ENCODE results near the gene TAF1C. TPM values are rescaled to one million over a fixed set of nuclear protein-coding genes. Genes with fewer than 3 reads are reported as not detected.

TAF1C gene
- total RNA-seq, 1 experiment from 2014 or later: 51.9 TPM

- peak; percentile 81 for DNase-seq
- H3K36me3 ChIP-seq (replicated peaks; ENCODE audit: control insufficient read depth, insufficient read depth, low read length): no peaks in the 10 kb centered on the region
- H3K4me3 ChIP-seq (ENCODE audit: insufficient read depth, low read depth, low read length): no peak overlapping the region
- H3K27me3 ChIP-seq (ENCODE audit: control insufficient read depth, insufficient read depth, low read length): no peaks in the 10 kb centered on the region
Measured at GRCh38 chr16:84199097-84199496, 12.2 kb upstream of the TAF1C start.

GRCh38 chr16:84198401-84198800 is 11.5 kb upstream of the TAF1C start:
- H3K27me3 ChIP-seq (ENCODE audit: control insufficient read depth, insufficient read depth, low read length): no peaks in the 10 kb centered on the region

GRCh38 chr16:84197466-84198128 is 10.7 kb upstream of the TAF1C start:
- no peaks in the 10 kb centered on the region for H3K36me3 ChIP-seq (replicated peaks; ENCODE audit: control insufficient read depth, insufficient read depth, low read length)
- H3K4me3 ChIP-seq (ENCODE audit: insufficient read depth, low read depth, low read length): no peak overlapping the region
- H3K27me3 ChIP-seq (ENCODE audit: control insufficient read depth, insufficient read depth, low read length): no peaks in the 10 kb centered on the region
- no peak for DNase-seq

More at GRCh38 chr16:84198401-84198800, 11.5 kb upstream of the TAF1C start:
- Histone ChIP-seq H3K4me3 (ENCODE audit: insufficient read depth, low read depth, low read length) (no peak overlapping the region), H3K36me3 (replicated peaks; ENCODE audit: control insufficient read depth, insufficient read depth, low read length) (no peaks in the 10 kb centered on the region)
- DNase-seq: no peak

- DNase-seq: peak; percentile 79
- Histone ChIP-seq H3K27me3 (ENCODE audit: control insufficient read depth, insufficient read depth, low read length) (no peaks in the 10 kb centered on the region), H3K36me3 (replicated peaks; ENCODE audit: control insufficient read depth, insufficient read depth, low read length) (no peaks in the 10 kb centered on the region), H3K4me3 (ENCODE audit: insufficient read depth, low read depth, low read length) (no peak overlapping the region)
Measured at GRCh38 chr16:84196727-84197394, 10.0 kb upstream of the TAF1C start.

GRCh38 chr16:84196101-84196500 is 9.2 kb upstream of the TAF1C start:
- DNase-seq: peak; percentile 56
- Histone ChIP-seq H3K4me3 (ENCODE audit: insufficient read depth, low read depth, low read length) (no peak overlapping the region), H3K36me3 (replicated peaks; ENCODE audit: control insufficient read depth, insufficient read depth, low read length) (no peaks in the 10 kb centered on the region), H3K27me3 (ENCODE audit: control insufficient read depth, insufficient read depth, low read length) (no peaks in the 10 kb centered on the region)

GRCh38 chr16:84195201-84196093 is 8.6 kb upstream of the TAF1C start:
- Histone ChIP-seq H3K4me3 (ENCODE audit: insufficient read depth, low read depth, low read length) (no peak overlapping the region), H3K27me3 (ENCODE audit: control insufficient read depth, insufficient read depth, low read length) (no peaks in the 10 kb centered on the region), H3K36me3 (replicated peaks; ENCODE audit: control insufficient read depth, insufficient read depth, low read length) (no peaks in the 10 kb centered on the region)
- peak; percentile 64 for DNase-seq

- peak; percentile 60 for DNase-seq
- Histone ChIP-seq H3K27me3 (ENCODE audit: control insufficient read depth, insufficient read depth, low read length) (no peaks in the 10 kb centered on the region), H3K36me3 (replicated peaks; ENCODE audit: control insufficient read depth, insufficient read depth, low read length) (no peaks in the 10 kb centered on the region), H3K4me3 (ENCODE audit: insufficient read depth, low read depth, low read length) (no peak overlapping the region)
Measured at GRCh38 chr16:84194470-84195200, 7.8 kb upstream of the TAF1C start.

GRCh38 chr16:84194018-84194417 is 7.2 kb upstream of the TAF1C start:
- no peak for DNase-seq
- Histone ChIP-seq H3K36me3 (replicated peaks; ENCODE audit: control insufficient read depth, insufficient read depth, low read length) (no peaks in the 10 kb centered on the region), H3K4me3 (ENCODE audit: insufficient read depth, low read depth, low read length) (no peak overlapping the region), H3K27me3 (ENCODE audit: control insufficient read depth, insufficient read depth, low read length) (no peaks in the 10 kb centered on the region)

- no peaks in the 10 kb centered on the region for H3K27me3 ChIP-seq (ENCODE audit: control insufficient read depth, insufficient read depth, low read length)
- no peak overlapping the region for H3K4me3 ChIP-seq (ENCODE audit: insufficient read depth, low read depth, low read length)
- DNase-seq: no peak
- no peaks in the 10 kb centered on the region for H3K36me3 ChIP-seq (replicated peaks; ENCODE audit: control insufficient read depth, insufficient read depth, low read length)
Measured at GRCh38 chr16:84193480-84193879, 6.6 kb upstream of the TAF1C start.

GRCh38 chr16:84191466-84191865 is 4.6 kb upstream of the TAF1C start:
- no peak overlapping the region for H3K4me3 ChIP-seq (ENCODE audit: insufficient read depth, low read depth, low read length)
- no peak for DNase-seq
- H3K36me3 ChIP-seq (replicated peaks; ENCODE audit: control insufficient read depth, insufficient read depth, low read length): no peaks in the 10 kb centered on the region
- H3K27me3 ChIP-seq (ENCODE audit: control insufficient read depth, insufficient read depth, low read length): no peaks in the 10 kb centered on the region

- Histone ChIP-seq H3K4me3 (ENCODE audit: insufficient read depth, low read depth, low read length) (no peak within 1 kb of the TSS), H3K27me3 (ENCODE audit: control insufficient read depth, insufficient read depth, low read length) (no peaks in the 10 kb centered on the region), H3K36me3 (replicated peaks; ENCODE audit: control insufficient read depth, insufficient read depth, low read length) (no peaks in the 10 kb centered on the region)
- DNase-seq: peak; percentile 95
Measured at GRCh38 chr16:84190731-84191388, 4.0 kb upstream of the TAF1C start, which contains the start of gene ADAD2. TSS of gene ADAD2 (plus strand) at chr16:84191157. CDS start at chr16:84191231, 74 bp downstream.

- Histone ChIP-seq H3K36me3 (replicated peaks; ENCODE audit: control insufficient read depth, insufficient read depth, low read length) (peaks cover 18% of the 10 kb centered on the region), H3K27me3 (ENCODE audit: control insufficient read depth, insufficient read depth, low read length) (no peaks in the 10 kb centered on the region), H3K4me3 (ENCODE audit: insufficient read depth, low read depth, low read length) (no peak overlapping the region)
- peak; percentile 33 for DNase-seq
Measured at GRCh38 chr16:84184775-84185174, 2.1 kb downstream of the TAF1C start.

GRCh38 chr16:84183911-84184591 is 2.8 kb downstream of the TAF1C start:
- DNase-seq: peak; percentile 60
- Histone ChIP-seq H3K4me3 (ENCODE audit: insufficient read depth, low read depth, low read length) (no peak overlapping the region), H3K36me3 (replicated peaks; ENCODE audit: control insufficient read depth, insufficient read depth, low read length) (peaks cover 18% of the 10 kb centered on the region), H3K27me3 (ENCODE audit: control insufficient read depth, insufficient read depth, low read length) (no peaks in the 10 kb centered on the region)
